Lower leg skin (tissue), 4 donors: ENCODE results near the gene MYO1B. TPM values are rescaled to one million over a fixed set of nuclear protein-coding genes. Genes with fewer than 3 reads are reported as not detected.

Experiments used
- DNase-seq, 2 donors: peaks; one replicate each; pipeline ENCODE4 v3.0.0-alpha.2; 2019; ENCODE audit warnings: low spot score in 2 of 2
- H3K4me3 ChIP-seq: fragments of 200-600 bp; sonication (generic); 2 replicates; pipeline ENCODE4 v1.5.1; 2017; ENCODE audit warnings: mild to moderate bottlenecking, low read depth; ENCODE audit not compliant: poor library complexity, severe bottlenecking
- POLR2A ChIP-seq, 2 donors: fragments of 450-650 bp; IDR thresholded peaks; one replicate each; pipeline ENCODE4 v1.6.1; 2016 to 2017; ENCODE audit warnings: antibody characterized with exemption in 2 of 2, mild to moderate bottlenecking in 1 of 2, moderate library complexity in 1 of 2
- WGBS, 2 donors: methylation state at CpG; one replicate each; pipeline ENCODE4 v1.1.5; 2018; 5-methylcytosine and 5-hydroxymethylcytosine counted together
- intact Hi-C: fragments of 100-400 bp; cut with DNase I; formaldehyde crosslinking; loops from one replicate; pipeline ENCODE4 v1.15.0; 2023; ENCODE audit warnings: low total_unique reads
- total RNA-seq, 4 donors: library from RNA; depleted of rRNA; stranded (reverse); fragments of >200 nt; gene quantifications; one replicate each; pipeline ENCODE4 v1.1.0, GENCODE V29; 2016
- TF ChIP-seq, protein P1 (sequence below), 3 donors: fragments of 450-650 bp; IDR thresholded peaks; one replicate each; pipeline ENCODE4 v1.5.1; 2016; ENCODE audit warnings: antibody characterized with exemption in 3 of 3, mild to moderate bottlenecking in 3 of 3, moderate library complexity in 2 of 3

Gene MYO1B
- total RNA-seq, 4 donors from 2014 or later = 24.6 to 53.0 (median 36.9) TPM

GRCh38 chr2:191385416-191386160 lies 140.4 kb downstream of the MYO1B start:
- intact Hi-C loops = loop anchor here (5.0 kb wide), 1 partner anchor 1277 kb away; no protein-coding TSS in a partner anchor
- 77 to 79% methylated on average over 6 of the region's 6 CpGs for WGBS, 2 donors
- no peak overlapping the region for H3K4me3 ChIP-seq
- no peak for TF ChIP-seq POLR2A (IDR thresholded peaks at IDR 0.05)
- TF ChIP-seq, protein P1, sequence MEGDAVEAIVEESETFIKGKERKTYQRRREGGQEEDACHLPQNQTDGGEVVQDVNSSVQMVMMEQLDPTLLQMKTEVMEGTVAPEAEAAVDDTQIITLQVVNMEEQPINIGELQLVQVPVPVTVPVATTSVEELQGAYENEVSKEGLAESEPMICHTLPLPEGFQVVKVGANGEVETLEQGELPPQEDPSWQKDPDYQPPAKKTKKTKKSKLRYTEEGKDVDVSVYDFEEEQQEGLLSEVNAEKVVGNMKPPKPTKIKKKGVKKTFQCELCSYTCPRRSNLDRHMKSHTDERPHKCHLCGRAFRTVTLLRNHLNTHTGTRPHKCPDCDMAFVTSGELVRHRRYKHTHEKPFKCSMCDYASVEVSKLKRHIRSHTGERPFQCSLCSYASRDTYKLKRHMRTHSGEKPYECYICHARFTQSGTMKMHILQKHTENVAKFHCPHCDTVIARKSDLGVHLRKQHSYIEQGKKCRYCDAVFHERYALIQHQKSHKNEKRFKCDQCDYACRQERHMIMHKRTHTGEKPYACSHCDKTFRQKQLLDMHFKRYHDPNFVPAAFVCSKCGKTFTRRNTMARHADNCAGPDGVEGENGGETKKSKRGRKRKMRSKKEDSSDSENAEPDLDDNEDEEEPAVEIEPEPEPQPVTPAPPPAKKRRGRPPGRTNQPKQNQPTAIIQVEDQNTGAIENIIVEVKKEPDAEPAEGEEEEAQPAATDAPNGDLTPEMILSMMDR (IDR thresholded peaks at IDR 0.05) = no peak
- no peak for DNase-seq

- WGBS, 2 donors = 86 to 89% methylated on average over 7 of the region's 7 CpGs
- no peak for DNase-seq
- TF ChIP-seq POLR2A (IDR thresholded peaks at IDR 0.05) = no peak
- TF ChIP-seq, protein P1 (IDR thresholded peaks at IDR 0.05) = no peak
- intact Hi-C loops = loop anchor here (5.0 kb wide), 1 partner anchor 1275 kb away; no protein-coding TSS in a partner anchor
- H3K4me3 ChIP-seq = no peak overlapping the region
Measured at GRCh38 chr2:191386938-191387536, 141.8 kb downstream of the MYO1B start.

DNA sequence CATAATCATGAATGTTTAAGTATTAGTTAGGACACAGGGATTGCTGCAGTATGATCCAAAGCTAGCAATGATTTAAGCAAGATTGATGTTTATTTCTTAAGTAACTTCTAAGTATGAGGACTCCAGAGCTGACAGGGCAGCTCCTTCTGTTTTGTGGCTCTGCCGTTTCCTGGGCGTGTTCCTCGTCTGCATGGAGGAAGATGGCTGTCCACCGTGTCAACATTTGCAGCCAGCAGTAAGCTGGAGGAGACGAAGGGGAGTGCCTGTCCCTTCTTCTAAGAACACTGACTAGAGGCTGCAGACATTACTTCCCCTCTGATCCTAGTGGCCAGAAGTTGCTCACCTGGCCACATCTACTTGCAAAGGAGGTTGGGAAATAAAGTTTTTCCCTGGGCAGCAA lies 144.1 kb downstream of the MYO1B start:
- intact Hi-C loops = loop anchor here (5.0 kb wide), 1 partner anchor 1273 kb away; no protein-coding TSS in a partner anchor
- H3K4me3 ChIP-seq = no peak overlapping the region
- WGBS, 2 donors = 86 to 97% methylated on average over 5 of the region's 5 CpGs
- no peak for DNase-seq
- TF ChIP-seq, protein P1 (IDR thresholded peaks at IDR 0.05) = no peak
- TF ChIP-seq POLR2A (IDR thresholded peaks at IDR 0.05) = no peak

GRCh38 chr2:191391171-191391570 lies 146.0 kb downstream of the MYO1B start:
- intact Hi-C loops = no loop called here
- TF ChIP-seq, protein P1 (IDR thresholded peaks at IDR 0.05) = no peak
- TF ChIP-seq POLR2A (IDR thresholded peaks at IDR 0.05) = no peak
- H3K4me3 ChIP-seq = no peak overlapping the region
- no peak for DNase-seq
- WGBS, 2 donors = 91 to 96% methylated on average over 3 of the region's 3 CpGs

- no peak overlapping the region for H3K4me3 ChIP-seq
- no peak for DNase-seq
- WGBS, 2 donors = 85 to 91% methylated on average over 2 of the region's 2 CpGs
- TF ChIP-seq, protein P1 (IDR thresholded peaks at IDR 0.05) = no peak
- no peak for TF ChIP-seq POLR2A (IDR thresholded peaks at IDR 0.05)
- intact Hi-C loops = no loop called here
Measured at GRCh38 chr2:191394043-191394442, 148.8 kb downstream of the MYO1B start.
